Activated CD4-positive, alpha-beta T cell treated with anti-CD3 and anti-CD28 coated beads for 1 hour (primary cell): ENCODE data around the gene FBXW8.

Experiments used
- DNase-seq: peaks from one replicate; pipeline ENCODE4 v3.0.0-alpha.2; 2020

Gene FBXW8, protein sequence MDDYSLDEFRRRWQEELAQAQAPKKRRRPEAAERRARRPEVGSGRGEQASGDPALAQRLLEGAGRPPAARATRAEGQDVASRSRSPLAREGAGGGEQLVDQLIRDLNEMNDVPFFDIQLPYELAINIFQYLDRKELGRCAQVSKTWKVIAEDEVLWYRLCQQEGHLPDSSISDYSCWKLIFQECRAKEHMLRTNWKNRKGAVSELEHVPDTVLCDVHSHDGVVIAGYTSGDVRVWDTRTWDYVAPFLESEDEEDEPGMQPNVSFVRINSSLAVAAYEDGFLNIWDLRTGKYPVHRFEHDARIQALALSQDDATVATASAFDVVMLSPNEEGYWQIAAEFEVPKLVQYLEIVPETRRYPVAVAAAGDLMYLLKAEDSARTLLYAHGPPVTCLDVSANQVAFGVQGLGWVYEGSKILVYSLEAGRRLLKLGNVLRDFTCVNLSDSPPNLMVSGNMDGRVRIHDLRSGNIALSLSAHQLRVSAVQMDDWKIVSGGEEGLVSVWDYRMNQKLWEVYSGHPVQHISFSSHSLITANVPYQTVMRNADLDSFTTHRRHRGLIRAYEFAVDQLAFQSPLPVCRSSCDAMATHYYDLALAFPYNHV

GRCh38 chr12:116910645-116911451 is at the start of gene FBXW8:
Gene FBXW8, plus strand, starts transcription at chr12:116910950. Its CDS starts 88 bp downstream, at chr12:116911038.
- peak; percentile 37 for DNase-seq

- DNase-seq: no peak
These were observed 49.4 kb upstream of the FBXW8 start for GRCh38 chr12:116861320-116861719.

GRCh38 chr12:116862167-116862566 is 48.6 kb upstream of the FBXW8 start:
- DNase-seq: no peak

DNA sequence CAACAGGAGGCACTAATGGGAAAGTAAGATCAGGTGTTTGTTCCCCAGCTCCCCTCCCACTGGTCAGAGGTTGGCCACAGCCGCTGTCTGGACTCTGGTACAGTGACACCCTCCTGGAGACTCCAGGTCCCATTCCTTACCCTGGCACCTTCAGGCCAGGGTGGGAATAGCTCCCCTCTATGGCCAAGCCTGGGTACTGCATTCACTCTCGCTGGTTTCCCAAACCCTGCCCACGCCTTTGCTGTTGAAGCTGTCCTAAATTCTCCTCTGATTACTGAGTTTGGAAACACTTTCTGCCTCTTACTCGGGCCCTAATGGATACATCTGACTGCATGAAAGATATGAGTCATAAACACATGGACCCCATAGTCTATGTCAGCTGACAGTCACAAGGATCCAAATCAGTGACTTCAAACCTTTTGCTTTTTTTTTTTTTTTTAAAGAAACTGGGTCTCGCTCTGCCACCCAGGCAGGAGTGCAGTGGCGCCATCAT is 47.4 kb upstream of the FBXW8 start:
- DNase-seq: no peak

- DNase-seq: no peak
These were observed 46.2 kb upstream of the FBXW8 start for GRCh38 chr12:116864371-116865160.

GRCh38 chr12:116867523-116867922 is 43.2 kb upstream of the FBXW8 start:
- DNase-seq: no peak

DNA sequence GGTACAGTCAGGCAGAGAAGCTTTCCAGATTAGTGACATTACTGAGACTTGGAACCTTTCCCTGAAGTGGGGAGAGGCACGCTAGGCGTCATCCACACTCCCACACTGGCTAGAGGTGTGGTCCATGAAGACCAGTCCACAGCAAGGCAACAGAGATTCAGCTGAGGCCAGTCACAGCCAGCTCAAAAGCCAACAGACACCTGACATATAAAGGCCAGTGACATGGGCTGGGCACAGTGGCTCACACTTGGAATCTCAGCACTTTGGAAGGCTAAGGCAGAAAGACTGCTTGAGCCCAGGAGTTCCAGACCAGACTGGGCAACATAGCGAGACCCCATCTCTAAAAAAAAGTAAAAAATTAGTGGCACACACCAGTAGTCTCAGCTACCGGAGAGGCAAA is 40.4 kb upstream of the FBXW8 start:
- no peak for DNase-seq

GRCh38 chr12:116874324-116874995 is 36.3 kb upstream of the FBXW8 start:
- no peak for DNase-seq

DNA sequence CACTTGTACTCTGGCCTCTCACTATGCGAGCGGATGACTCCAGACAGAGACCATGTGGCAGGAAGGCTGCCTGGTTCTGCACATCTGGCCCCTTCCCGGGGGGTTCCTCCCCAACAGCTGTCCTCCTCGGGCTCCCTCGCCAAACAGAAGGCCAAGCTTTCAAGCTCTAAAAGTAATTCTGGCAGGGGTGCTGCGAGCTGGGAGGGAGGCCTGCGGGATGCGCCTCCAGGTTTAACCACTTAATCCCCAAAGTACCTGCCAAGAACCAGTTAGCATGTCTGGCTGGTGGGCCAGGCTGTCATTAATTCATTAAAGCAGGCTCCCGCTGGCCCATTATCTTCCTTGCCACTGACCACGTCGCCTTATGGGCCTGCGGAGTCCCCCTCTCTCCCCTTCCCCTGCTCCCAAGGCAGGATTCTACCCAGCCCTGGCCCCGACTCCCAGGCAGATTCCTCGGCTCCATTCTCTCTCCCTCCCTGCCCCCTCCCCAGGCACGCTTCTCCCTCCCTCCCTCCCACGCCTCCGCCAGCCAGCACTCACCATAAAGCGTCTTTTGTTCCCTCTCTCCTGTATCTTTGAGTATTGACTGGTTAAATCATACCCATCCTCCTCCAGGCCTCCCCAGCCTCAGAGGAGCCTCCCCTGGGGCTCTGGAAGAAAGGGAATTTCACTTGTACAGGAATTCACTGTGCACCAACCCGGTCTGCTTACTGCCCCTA is 34.4 kb upstream of the FBXW8 start:
- DNase-seq: no peak

GRCh38 chr12:116878567-116879508 is 31.9 kb upstream of the FBXW8 start:
- no peak for DNase-seq

GRCh38 chr12:116879509-116880212 is 31.1 kb upstream of the FBXW8 start:
- DNase-seq: no peak

- DNase-seq: no peak
These were observed 30.4 kb upstream of the FBXW8 start for GRCh38 chr12:116880213-116880816.

GRCh38 chr12:116880817-116881324 is 29.9 kb upstream of the FBXW8 start:
- DNase-seq: no peak

- no peak for DNase-seq
These were observed 29.3 kb upstream of the FBXW8 start, which contains the start of gene HRK for GRCh38 chr12:116881325-116881876. Gene HRK, minus strand, starts transcription at chr12:116881441. Its CDS starts 134 bp downstream, at chr12:116881307.

DNA sequence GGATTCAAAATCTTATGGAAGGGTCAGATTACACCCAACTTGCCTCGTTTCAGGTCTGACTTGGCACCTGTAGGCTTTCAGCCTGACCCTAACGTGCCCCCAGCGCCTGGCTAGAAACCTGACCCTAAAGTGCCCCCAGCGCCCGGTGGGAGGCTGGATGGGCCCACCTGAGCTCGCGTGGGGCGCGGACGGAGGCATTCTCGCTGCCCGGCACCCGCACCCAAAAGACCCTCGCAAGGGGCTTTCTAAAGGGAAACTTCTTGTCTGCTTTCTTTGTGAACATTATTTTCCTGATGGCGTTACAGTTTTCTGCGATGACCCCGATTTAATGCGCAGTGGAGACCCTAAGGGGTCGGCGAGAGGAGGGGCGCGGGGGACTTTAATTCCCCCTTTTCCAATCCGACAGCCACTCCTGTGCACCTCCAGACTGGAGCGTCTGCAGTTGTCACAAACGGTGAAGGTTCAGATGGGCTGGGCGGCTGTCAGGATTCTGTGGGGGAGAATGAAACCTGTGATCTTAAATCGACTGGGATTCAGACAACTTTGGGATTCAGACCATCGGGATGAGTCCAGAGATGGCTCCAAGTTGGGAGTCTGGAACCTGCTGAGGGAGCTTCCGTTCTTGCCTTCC is 28.8 kb upstream of the FBXW8 start:
- DNase-seq: no peak

GRCh38 chr12:116882742-116883141 is 28.0 kb upstream of the FBXW8 start:
- DNase-seq: no peak

DNA sequence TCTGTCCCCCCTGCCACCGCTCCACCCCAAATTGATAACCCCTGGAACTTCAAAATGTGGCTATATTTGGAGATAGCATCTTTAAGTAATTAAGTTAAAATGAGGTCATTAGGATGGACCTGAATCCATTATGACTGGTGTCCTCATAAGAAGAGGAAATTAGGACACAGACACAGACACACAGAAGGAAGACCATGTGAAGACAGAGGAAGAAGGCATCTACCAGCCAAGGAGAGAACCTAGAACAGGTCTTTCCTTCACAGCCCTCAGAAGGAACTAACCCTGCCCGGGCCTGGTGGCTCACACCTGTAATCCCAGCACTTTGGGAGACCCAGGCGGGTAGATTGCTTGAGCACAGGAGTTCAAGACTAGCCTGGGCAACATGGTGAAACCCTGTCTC is 25.9 kb upstream of the FBXW8 start:
- DNase-seq: no peak

DNA sequence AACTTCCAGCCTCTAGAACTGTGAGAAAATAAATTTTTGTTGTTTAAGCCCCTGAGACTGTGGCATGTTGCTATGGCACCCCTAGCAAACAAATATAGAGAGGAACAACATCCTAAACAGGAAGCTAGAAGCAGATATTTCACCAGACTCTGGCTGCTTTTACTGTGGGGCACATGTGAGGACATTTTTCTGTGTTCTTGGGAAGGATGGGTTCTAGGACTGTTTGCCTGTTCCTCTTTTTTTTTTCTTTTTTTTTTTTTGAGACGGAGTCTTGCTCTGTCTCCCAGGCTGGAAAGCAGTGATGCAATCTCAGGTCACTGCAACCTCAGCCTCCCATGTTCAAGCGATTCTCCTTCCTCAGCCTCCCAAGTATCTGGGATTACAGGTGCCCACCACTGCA is 25.3 kb upstream of the FBXW8 start:
- DNase-seq: no peak
